GM19324 (cell line): ENCODE data around the gene RBMS3.

ENCODE experiments used
- ATAC-seq: cut with Tn5 transposase; IDR thresholded peaks from one replicate; pipeline ENCODE4 v1.9.1; 2021; ENCODE audit warnings: mild to moderate bottlenecking, moderate library complexity; ENCODE audit not compliant: unreplicated experiment, low FRiP score

RBMS3 gene

GRCh38 chr3:29695643-29696198, 414.9 kb downstream of the RBMS3 start:
- no peak for ATAC-seq

GRCh38 chr3:29696311-29696710, 415.4 kb downstream of the RBMS3 start:
- ATAC-seq, result no peak

- ATAC-seq, result no peak
Measured at GRCh38 chr3:29697989-29698388, 417.1 kb downstream of the RBMS3 start.

GRCh38 chr3:29700256-29700655, 419.4 kb downstream of the RBMS3 start:
- no peak for ATAC-seq

- no peak for ATAC-seq
Measured at GRCh38 chr3:29701326-29701983, 420.6 kb downstream of the RBMS3 start.

- ATAC-seq, result no peak
Measured at GRCh38 chr3:29705906-29706844, 425.3 kb downstream of the RBMS3 start.

GRCh38 chr3:29708884-29709283, 428.0 kb downstream of the RBMS3 start:
- ATAC-seq, result no peak

GRCh38 chr3:29711255-29711771, 430.4 kb downstream of the RBMS3 start:
- no peak for ATAC-seq

- ATAC-seq, result no peak
Measured at GRCh38 chr3:29716213-29716612, 435.3 kb downstream of the RBMS3 start.

GRCh38 chr3:29718661-29719065, 437.8 kb downstream of the RBMS3 start:
- ATAC-seq, result no peak

GRCh38 chr3:29720665-29721064, 439.8 kb downstream of the RBMS3 start:
- ATAC-seq, result no peak

- no peak for ATAC-seq
Measured at GRCh38 chr3:29721789-29722188, 440.9 kb downstream of the RBMS3 start.

GRCh38 chr3:29731050-29731449, 450.2 kb downstream of the RBMS3 start:
- no peak for ATAC-seq

GRCh38 chr3:29741231-29741630, 460.4 kb downstream of the RBMS3 start:
- ATAC-seq, result no peak

- ATAC-seq, result no peak
Measured at GRCh38 chr3:29745232-29745870, 464.5 kb downstream of the RBMS3 start.

GRCh38 chr3:29746163-29746760, 465.4 kb downstream of the RBMS3 start:
- ATAC-seq, result no peak

- ATAC-seq, result no peak
Measured at GRCh38 chr3:29747991-29748390, 467.1 kb downstream of the RBMS3 start.

- ATAC-seq, result no peak
Measured at GRCh38 chr3:29751647-29752314, 470.9 kb downstream of the RBMS3 start.

- ATAC-seq, result no peak
Measured at GRCh38 chr3:29754346-29754745, 473.5 kb downstream of the RBMS3 start.

GRCh38 chr3:29755416-29755815, 474.5 kb downstream of the RBMS3 start:
- no peak for ATAC-seq
